ENCODE results near the gene PRKAR1B.

DNA sequence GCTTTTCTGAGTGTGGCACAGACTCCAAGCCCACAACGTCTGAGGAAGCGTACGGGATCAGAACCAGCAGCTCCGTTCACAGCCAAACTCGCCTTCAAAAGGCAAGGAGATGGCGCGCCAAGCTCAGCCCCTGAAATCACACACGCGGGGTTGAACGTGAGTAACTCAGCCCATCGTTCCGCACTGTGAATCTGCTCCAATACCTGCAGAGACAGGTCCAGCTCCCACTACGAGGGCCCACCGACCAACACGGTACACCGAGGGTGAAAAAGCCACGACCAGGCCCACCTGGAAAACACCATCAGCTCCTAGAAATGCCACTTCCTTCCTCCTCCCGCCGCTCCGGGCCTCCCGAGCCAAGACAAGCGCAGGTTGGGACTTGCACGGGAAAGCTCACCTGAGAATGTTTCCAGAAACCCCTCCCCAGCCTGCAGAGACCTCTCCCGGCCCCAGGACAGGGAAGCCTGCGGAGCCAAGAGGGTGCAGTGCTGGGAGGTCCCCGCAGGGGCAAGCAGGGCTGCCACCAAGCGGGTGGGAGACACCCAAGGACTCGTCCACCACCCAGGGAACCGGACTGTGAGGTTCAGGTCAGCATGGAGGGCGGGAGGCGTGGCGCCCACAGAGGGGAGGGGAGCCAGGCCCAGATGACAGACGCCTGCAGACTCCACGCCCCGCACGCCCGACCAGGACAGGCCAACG, 113.5 kb downstream of the PRKAR1B start:
- TF ChIP-seq, protein P1, sequence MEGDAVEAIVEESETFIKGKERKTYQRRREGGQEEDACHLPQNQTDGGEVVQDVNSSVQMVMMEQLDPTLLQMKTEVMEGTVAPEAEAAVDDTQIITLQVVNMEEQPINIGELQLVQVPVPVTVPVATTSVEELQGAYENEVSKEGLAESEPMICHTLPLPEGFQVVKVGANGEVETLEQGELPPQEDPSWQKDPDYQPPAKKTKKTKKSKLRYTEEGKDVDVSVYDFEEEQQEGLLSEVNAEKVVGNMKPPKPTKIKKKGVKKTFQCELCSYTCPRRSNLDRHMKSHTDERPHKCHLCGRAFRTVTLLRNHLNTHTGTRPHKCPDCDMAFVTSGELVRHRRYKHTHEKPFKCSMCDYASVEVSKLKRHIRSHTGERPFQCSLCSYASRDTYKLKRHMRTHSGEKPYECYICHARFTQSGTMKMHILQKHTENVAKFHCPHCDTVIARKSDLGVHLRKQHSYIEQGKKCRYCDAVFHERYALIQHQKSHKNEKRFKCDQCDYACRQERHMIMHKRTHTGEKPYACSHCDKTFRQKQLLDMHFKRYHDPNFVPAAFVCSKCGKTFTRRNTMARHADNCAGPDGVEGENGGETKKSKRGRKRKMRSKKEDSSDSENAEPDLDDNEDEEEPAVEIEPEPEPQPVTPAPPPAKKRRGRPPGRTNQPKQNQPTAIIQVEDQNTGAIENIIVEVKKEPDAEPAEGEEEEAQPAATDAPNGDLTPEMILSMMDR (conservative IDR thresholded peaks at IDR 0.05 in 1 of 2, IDR thresholded peaks at IDR 0.05 in 1 of 2; ENCODE audit: extremely low read depth in 1 of 2, insufficient read depth in 1 of 2, low read depth in 1 of 2, low read length in 2 of 2), result no peak
- TF ChIP-seq EZH2 (IDR thresholded peaks at IDR 0.05; ENCODE audit: borderline replicate concordance, low read length), result no peak

Measured in mammary epithelial cell (primary cell).